Mammary epithelial cell (primary cell): ENCODE data around the gene CCND2.

Experiments used
- EZH2 ChIP-seq: IDR thresholded peaks from 2 replicates; pipeline ENCODE4 v1.6.1; 2012; ENCODE audit warnings: low read length, inconsistent platforms, borderline replicate concordance
- TF ChIP-seq, protein P1 (sequence below), 2 donors: IDR thresholded peaks in 1 of 2; conservative IDR thresholded peaks in 1 of 2; 2 replicates each; pipeline ENCODE4 v1.5.1; 2011 to 2012; ENCODE audit warnings: inconsistent platforms in 2 of 2, low read length in 2 of 2, mild to moderate bottlenecking in 2 of 2, control low read depth in 1 of 2, low read depth in 1 of 2; ENCODE audit not compliant: insufficient read depth in 1 of 2; ENCODE audit errors: extremely low read depth in 1 of 2

DNA sequence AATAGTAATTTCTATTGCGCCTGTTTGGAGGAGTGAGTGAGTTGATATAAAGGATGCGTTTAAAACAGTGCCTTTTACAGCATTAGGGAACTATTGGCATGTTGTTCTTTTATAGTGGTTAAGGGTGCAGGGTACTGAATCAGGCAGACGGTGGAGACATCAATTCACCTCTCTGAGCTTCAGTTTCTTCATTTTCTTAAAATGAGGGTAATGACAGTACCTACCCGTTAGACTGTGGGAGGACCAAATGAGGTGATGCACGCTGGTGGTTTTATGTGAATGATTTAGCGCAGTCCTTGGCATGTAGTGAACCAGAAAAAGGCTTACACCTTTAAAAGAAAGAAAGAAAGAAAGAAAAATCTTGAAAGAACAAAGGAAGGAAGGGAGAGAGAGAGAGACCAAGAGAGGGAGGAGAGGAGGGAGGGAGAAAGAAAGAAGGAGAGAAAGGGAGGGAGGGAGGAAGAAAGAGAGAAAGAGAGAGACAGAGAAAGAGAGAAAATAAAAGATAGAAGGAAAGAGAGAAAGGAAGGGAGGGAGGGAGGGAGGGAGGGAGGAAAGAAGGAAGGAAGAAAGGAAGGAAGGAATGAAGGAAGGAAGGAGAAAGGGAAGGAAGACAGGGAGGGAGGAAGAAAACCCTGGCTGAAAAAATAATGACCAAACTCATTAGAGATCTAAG is 22.2 kb upstream of the CCND2 start:
- TF ChIP-seq, protein P1, sequence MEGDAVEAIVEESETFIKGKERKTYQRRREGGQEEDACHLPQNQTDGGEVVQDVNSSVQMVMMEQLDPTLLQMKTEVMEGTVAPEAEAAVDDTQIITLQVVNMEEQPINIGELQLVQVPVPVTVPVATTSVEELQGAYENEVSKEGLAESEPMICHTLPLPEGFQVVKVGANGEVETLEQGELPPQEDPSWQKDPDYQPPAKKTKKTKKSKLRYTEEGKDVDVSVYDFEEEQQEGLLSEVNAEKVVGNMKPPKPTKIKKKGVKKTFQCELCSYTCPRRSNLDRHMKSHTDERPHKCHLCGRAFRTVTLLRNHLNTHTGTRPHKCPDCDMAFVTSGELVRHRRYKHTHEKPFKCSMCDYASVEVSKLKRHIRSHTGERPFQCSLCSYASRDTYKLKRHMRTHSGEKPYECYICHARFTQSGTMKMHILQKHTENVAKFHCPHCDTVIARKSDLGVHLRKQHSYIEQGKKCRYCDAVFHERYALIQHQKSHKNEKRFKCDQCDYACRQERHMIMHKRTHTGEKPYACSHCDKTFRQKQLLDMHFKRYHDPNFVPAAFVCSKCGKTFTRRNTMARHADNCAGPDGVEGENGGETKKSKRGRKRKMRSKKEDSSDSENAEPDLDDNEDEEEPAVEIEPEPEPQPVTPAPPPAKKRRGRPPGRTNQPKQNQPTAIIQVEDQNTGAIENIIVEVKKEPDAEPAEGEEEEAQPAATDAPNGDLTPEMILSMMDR (conservative IDR thresholded peaks at IDR 0.05 in 1 of 2, IDR thresholded peaks at IDR 0.05 in 1 of 2; ENCODE audit: extremely low read depth in 1 of 2, insufficient read depth in 1 of 2, low read depth in 1 of 2, low read length in 2 of 2): no peak
- TF ChIP-seq EZH2: no peak
